ENCODE results near the gene SLITRK1. TPM values are rescaled to one million over a fixed set of nuclear protein-coding genes. Genes with fewer than 3 reads are reported as not detected.
A peak's percentile ranks its signal among the peaks of the same experiment; 100 is the strongest.

Gene SLITRK1, protein sequence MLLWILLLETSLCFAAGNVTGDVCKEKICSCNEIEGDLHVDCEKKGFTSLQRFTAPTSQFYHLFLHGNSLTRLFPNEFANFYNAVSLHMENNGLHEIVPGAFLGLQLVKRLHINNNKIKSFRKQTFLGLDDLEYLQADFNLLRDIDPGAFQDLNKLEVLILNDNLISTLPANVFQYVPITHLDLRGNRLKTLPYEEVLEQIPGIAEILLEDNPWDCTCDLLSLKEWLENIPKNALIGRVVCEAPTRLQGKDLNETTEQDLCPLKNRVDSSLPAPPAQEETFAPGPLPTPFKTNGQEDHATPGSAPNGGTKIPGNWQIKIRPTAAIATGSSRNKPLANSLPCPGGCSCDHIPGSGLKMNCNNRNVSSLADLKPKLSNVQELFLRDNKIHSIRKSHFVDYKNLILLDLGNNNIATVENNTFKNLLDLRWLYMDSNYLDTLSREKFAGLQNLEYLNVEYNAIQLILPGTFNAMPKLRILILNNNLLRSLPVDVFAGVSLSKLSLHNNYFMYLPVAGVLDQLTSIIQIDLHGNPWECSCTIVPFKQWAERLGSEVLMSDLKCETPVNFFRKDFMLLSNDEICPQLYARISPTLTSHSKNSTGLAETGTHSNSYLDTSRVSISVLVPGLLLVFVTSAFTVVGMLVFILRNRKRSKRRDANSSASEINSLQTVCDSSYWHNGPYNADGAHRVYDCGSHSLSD
- not detected for total RNA-seq

GRCh38 chr13:83881917-83882605, at the start of gene SLITRK1:
Gene SLITRK1 (minus strand): TSS chr13:83882474. CDS start chr13:83881507, 967 bp downstream.
- ATAC-seq: no peak
- Mint-ChIP-seq H3K4me3 (no peak within 1 kb of the TSS), H3K4me1 (ENCODE audit: low read depth) (peaks cover 7% of the 10 kb centered on the region), H3K36me3 (ENCODE audit: insufficient read depth) (no peaks in the 10 kb centered on the region), H3K27me3 (ENCODE audit: low read depth) (peaks cover 54% of the 10 kb centered on the region), H3K9me3 (no peaks in the 10 kb centered on the region)
- DNase-seq: no peak

GRCh38 chr13:83929157-83929556, 46.9 kb upstream of the SLITRK1 start:
- H3K27me3 Mint-ChIP-seq (ENCODE audit: low read depth): no peaks in the 10 kb centered on the region
- no peak for ATAC-seq
- DNase-seq: no peak
- H3K4me1 Mint-ChIP-seq (ENCODE audit: low read depth): no peaks in the 10 kb centered on the region
- H3K36me3 Mint-ChIP-seq (ENCODE audit: insufficient read depth): no peaks in the 10 kb centered on the region
- H3K9me3 Mint-ChIP-seq: no peaks in the 10 kb centered on the region
- no peak overlapping the region for H3K4me3 Mint-ChIP-seq

GRCh38 chr13:83919775-83920174, 37.5 kb upstream of the SLITRK1 start:
- DNase-seq (no peak), ATAC-seq (no peak)
- Mint-ChIP-seq H3K9me3 (no peaks in the 10 kb centered on the region), H3K36me3 (ENCODE audit: insufficient read depth) (no peaks in the 10 kb centered on the region), H3K4me3 (no peak overlapping the region), H3K4me1 (ENCODE audit: low read depth) (no peaks in the 10 kb centered on the region), H3K27me3 (ENCODE audit: low read depth) (no peaks in the 10 kb centered on the region)

DNA sequence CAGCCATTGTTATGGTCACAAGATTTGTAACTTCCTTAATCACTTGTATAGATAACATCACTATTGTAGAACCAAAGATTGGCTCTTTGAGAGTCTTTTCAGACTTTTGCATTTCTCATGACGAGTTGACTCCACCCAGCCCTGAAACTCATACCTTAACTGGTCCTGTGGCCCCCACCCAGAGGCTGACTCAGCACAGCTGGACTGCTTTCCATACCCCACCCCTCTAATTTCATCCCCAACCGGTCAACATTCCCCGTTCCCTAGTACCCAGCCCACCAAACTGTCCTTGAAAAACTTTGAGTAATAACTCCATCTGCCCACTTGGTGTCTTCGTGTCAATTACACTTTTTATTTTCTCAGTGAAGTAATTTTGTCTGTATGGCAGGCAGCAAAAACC, 32.1 kb upstream of the SLITRK1 start:
- Mint-ChIP-seq H3K36me3 (ENCODE audit: insufficient read depth) (no peaks in the 10 kb centered on the region), H3K27me3 (ENCODE audit: low read depth) (no peaks in the 10 kb centered on the region), H3K4me3 (no peak overlapping the region), H3K9me3 (peaks cover 6% of the 10 kb centered on the region), H3K4me1 (ENCODE audit: low read depth) (no peaks in the 10 kb centered on the region)
- DNase-seq: no peak
- no peak for ATAC-seq

DNA sequence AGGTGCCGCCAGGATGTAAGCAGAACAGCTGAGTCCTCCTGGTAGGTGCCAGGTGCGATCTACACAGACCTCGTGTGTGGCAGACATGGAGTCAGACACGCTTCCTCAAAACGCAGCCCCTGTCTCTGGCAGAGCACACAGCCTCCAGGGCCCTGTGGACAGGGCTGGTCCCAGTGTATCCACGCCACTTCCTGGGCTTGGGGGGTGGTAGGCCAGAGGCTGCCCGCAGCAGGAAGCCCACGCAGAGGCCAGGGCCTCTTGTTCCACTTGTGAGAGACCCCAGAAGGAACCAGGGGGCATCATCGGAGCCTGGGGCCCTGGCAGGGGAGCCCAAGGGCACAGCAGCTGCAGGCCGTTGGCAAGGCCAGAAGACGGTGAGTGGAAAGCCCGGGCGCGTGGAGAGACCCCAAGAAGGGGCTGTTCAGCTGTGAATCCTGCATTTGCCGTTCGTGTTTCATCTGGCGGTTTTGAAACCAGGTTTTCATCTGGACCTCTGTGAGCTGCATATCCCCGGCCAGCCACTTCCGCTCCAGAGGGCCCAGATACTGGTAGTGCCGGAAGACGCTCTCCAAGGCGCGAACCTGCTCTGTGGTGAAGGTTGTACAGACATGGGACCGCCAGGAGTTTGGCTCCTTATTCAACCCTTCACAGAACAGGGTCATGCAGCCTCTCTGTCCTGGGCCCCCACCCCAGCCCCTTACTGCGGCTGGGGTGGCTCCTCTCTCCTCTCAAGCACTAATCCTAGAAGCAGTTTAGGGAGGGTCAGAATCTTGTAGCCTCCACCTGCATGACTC, 25.1 kb upstream of the SLITRK1 start:
- no peak overlapping the region for H3K4me3 Mint-ChIP-seq
- H3K27me3 Mint-ChIP-seq (ENCODE audit: low read depth): no peaks in the 10 kb centered on the region
- no peaks in the 10 kb centered on the region for H3K4me1 Mint-ChIP-seq (ENCODE audit: low read depth)
- H3K36me3 Mint-ChIP-seq (ENCODE audit: insufficient read depth): no peaks in the 10 kb centered on the region
- DNase-seq (no peak), ATAC-seq (no peak)
- H3K9me3 Mint-ChIP-seq: peaks cover 6% of the 10 kb centered on the region

GRCh38 chr13:83906240-83906820, 24.1 kb upstream of the SLITRK1 start:
- peaks cover 6% of the 10 kb centered on the region for H3K9me3 Mint-ChIP-seq
- H3K4me3 Mint-ChIP-seq: no peak overlapping the region
- no peaks in the 10 kb centered on the region for H3K27me3 Mint-ChIP-seq (ENCODE audit: low read depth)
- H3K4me1 Mint-ChIP-seq (ENCODE audit: low read depth): no peaks in the 10 kb centered on the region
- ATAC-seq (no peak), DNase-seq (no peak)
- H3K36me3 Mint-ChIP-seq (ENCODE audit: insufficient read depth): no peaks in the 10 kb centered on the region

DNA sequence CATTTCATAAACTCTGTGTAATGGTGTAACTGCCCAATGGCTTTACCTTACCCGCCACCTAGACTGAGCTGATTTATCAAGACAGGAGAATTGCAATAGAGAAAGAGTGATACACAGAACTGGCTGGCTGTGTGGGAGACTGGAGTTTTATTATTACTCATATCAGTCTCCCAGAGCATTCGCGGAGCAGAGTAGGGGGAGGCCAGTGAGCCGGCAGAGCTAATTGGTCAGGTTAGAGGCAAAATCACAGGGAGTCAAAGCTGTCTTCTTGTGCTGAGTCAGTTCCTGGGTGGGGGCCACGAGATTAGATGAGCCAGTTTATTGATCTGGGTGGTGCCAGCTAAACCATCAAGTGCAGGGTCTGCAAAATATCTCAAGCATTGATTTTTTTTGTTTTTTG, 23.4 kb upstream of the SLITRK1 start:
- Mint-ChIP-seq H3K36me3 (ENCODE audit: insufficient read depth) (no peaks in the 10 kb centered on the region), H3K4me3 (no peak overlapping the region), H3K9me3 (peaks cover 6% of the 10 kb centered on the region), H3K4me1 (ENCODE audit: low read depth) (no peaks in the 10 kb centered on the region), H3K27me3 (ENCODE audit: low read depth) (no peaks in the 10 kb centered on the region)
- DNase-seq (no peak), ATAC-seq (peak; percentile 18 to 61)

DNA sequence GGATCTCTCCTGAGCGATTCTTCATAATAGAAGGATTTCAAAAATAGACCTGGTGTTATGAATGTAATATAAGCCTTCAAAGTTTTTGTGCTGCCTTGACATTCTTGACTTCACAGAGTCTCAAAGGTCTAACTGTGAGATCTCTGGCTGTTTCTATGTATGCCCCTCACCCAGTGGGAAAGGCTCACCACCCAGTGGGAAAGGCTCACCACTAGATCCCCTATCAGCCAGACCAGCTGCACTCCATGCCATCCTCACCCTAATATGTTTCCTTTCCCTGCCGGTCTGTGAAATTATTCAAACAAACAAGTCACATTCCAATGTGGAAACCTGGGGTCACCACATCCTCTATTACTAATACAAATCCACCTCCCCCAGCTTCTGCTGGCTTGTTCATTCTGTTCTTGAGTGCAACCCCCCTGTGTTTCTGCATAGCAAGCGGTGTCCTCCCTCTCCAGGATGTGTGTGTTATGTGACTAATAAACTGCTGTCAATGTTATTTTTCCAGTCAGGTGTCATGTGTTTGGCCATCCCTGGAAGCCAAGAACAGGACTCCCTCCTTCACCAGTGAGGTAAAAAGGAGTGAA, 13.8 kb upstream of the SLITRK1 start:
- Mint-ChIP-seq H3K4me3 (no peak overlapping the region), H3K27me3 (ENCODE audit: low read depth) (no peaks in the 10 kb centered on the region), H3K9me3 (peaks cover 3% of the 10 kb centered on the region), H3K36me3 (ENCODE audit: insufficient read depth) (no peaks in the 10 kb centered on the region), H3K4me1 (ENCODE audit: low read depth) (no peaks in the 10 kb centered on the region)
- no peak for DNase-seq
- ATAC-seq: no peak

- Mint-ChIP-seq H3K36me3 (ENCODE audit: insufficient read depth) (no peaks in the 10 kb centered on the region), H3K4me3 (no peak overlapping the region), H3K9me3 (no peaks in the 10 kb centered on the region), H3K27me3 (ENCODE audit: low read depth) (no peaks in the 10 kb centered on the region), H3K4me1 (ENCODE audit: low read depth) (no peaks in the 10 kb centered on the region)
- DNase-seq (no peak), ATAC-seq (no peak)
These were observed 8.1 kb upstream of the SLITRK1 start for GRCh38 chr13:83890358-83890757.

DNA sequence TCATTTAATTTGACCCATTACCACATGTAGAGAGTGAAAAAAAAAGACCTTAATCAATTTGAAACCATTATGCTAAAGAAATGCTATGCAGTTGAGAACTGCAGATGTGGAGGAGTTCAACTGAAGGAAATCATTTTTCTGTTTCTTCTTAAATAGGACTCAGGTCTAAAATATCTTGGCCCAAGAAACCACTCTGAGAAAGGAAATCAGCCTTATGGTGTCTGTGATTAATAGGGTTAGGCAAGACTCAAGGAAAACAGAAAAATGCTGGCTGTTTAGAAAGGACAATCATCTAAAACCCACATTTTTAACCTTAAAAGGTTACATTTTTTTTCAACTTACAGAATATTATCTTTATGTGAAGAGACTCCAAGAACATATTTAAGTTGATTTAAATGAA, 1.9 kb upstream of the SLITRK1 start:
- Mint-ChIP-seq H3K4me3 (no peak overlapping the region), H3K27me3 (ENCODE audit: low read depth) (peaks cover 45% of the 10 kb centered on the region), H3K36me3 (ENCODE audit: insufficient read depth) (no peaks in the 10 kb centered on the region), H3K9me3 (no peaks in the 10 kb centered on the region), H3K4me1 (ENCODE audit: low read depth) (peaks cover 7% of the 10 kb centered on the region)
- DNase-seq (no peak), ATAC-seq (no peak)

DNA sequence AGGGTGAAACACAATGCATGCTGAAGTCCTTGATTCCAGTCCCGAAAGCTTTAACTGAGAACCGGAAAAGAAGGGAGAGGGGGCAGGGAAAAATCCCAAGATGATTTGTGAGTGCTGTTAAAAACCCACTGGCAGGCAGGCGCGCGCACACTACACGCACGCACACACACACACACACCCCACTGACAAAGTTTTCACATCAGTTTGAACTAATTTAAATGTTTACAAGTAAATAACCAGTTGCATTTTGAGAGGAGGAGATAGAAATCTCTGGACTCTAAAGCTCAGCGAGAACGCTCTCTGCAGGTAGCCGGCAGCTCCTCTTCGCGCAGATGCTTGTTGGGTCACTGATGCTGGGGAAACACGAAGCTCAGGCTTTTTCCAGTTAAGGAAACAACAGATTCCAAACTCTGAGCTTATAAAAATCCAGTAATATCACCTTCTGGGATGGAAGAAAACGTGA, 818 bp upstream of the SLITRK1 start:
- Mint-ChIP-seq H3K9me3 (no peaks in the 10 kb centered on the region), H3K4me3 (no peak overlapping the region), H3K27me3 (ENCODE audit: low read depth) (peaks cover 53% of the 10 kb centered on the region), H3K36me3 (ENCODE audit: insufficient read depth) (no peaks in the 10 kb centered on the region), H3K4me1 (ENCODE audit: low read depth) (peaks cover 7% of the 10 kb centered on the region)
- ATAC-seq (no peak), DNase-seq (no peak)

GRCh38 chr13:83882606-83882959, 309 bp upstream of the SLITRK1 start:
- Mint-ChIP-seq H3K4me1 (ENCODE audit: low read depth) (peaks cover 7% of the 10 kb centered on the region), H3K9me3 (no peaks in the 10 kb centered on the region), H3K27me3 (ENCODE audit: low read depth) (peaks cover 54% of the 10 kb centered on the region), H3K4me3 (no peak overlapping the region), H3K36me3 (ENCODE audit: insufficient read depth) (no peaks in the 10 kb centered on the region)
- no peak for DNase-seq
- ATAC-seq: no peak

- H3K4me1 Mint-ChIP-seq (ENCODE audit: low read depth): peaks cover 11% of the 10 kb centered on the region
- H3K36me3 Mint-ChIP-seq (ENCODE audit: insufficient read depth): no peaks in the 10 kb centered on the region
- H3K27me3 Mint-ChIP-seq (ENCODE audit: low read depth): peaks cover 54% of the 10 kb centered on the region
- DNase-seq (no peak), ATAC-seq (no peak)
- no peak overlapping the region for H3K4me3 Mint-ChIP-seq
- H3K9me3 Mint-ChIP-seq: peaks cover 5% of the 10 kb centered on the region
These were observed 1.1 kb downstream of the SLITRK1 start for GRCh38 chr13:83881140-83881684.

Measured in activated T-cell treated with anti-CD3 and anti-CD28 coated beads, Interleukin-2, amount 50 U/mL, for 4 hours (primary cell).